HL-60 (cell line): ENCODE measurements around the gene CTNNA1.

Experiments
- CTCF ChIP-seq: IDR thresholded peaks from one replicate; pipeline ENCODE4 v1.5.1; 2011; ENCODE audit warnings: low read length, control low read depth, inconsistent platforms; ENCODE audit not compliant: insufficient read depth
- GABPA ChIP-seq: IDR thresholded peaks from 2 replicates; pipeline ENCODE4 v1.6.1; 2012; ENCODE audit warnings: low read depth
- POLR2AphosphoS5 ChIP-seq: IDR thresholded peaks from 2 replicates; pipeline ENCODE4 v1.6.1; 2012; ENCODE audit warnings: low read depth
- SPI1 ChIP-seq: IDR thresholded peaks from 2 replicates; pipeline ENCODE4 v1.6.1; 2012; ENCODE audit warnings: low read depth, mild to moderate bottlenecking, borderline replicate concordance
- TF ChIP-seq, protein P1 (sequence below): IDR thresholded peaks from 2 replicates; pipeline ENCODE4 v1.6.1; 2012; ENCODE audit warnings: low read depth; ENCODE audit not compliant: insufficient replicate concordance

GRCh38 chr5:138721979-138722378, 31.2 kb upstream of the CTNNA1 start:
- TF ChIP-seq CTCF = no peak
- no peak for TF ChIP-seq POLR2AphosphoS5
- TF ChIP-seq, protein P1, sequence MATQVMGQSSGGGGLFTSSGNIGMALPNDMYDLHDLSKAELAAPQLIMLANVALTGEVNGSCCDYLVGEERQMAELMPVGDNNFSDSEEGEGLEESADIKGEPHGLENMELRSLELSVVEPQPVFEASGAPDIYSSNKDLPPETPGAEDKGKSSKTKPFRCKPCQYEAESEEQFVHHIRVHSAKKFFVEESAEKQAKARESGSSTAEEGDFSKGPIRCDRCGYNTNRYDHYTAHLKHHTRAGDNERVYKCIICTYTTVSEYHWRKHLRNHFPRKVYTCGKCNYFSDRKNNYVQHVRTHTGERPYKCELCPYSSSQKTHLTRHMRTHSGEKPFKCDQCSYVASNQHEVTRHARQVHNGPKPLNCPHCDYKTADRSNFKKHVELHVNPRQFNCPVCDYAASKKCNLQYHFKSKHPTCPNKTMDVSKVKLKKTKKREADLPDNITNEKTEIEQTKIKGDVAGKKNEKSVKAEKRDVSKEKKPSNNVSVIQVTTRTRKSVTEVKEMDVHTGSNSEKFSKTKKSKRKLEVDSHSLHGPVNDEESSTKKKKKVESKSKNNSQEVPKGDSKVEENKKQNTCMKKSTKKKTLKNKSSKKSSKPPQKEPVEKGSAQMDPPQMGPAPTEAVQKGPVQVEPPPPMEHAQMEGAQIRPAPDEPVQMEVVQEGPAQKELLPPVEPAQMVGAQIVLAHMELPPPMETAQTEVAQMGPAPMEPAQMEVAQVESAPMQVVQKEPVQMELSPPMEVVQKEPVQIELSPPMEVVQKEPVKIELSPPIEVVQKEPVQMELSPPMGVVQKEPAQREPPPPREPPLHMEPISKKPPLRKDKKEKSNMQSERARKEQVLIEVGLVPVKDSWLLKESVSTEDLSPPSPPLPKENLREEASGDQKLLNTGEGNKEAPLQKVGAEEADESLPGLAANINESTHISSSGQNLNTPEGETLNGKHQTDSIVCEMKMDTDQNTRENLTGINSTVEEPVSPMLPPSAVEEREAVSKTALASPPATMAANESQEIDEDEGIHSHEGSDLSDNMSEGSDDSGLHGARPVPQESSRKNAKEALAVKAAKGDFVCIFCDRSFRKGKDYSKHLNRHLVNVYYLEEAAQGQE = no peak
- TF ChIP-seq GABPA = no peak
- no peak for TF ChIP-seq SPI1
